Activated T-cell treated with anti-CD3 and anti-CD28 coated beads, Interleukin-2, amount 50 U/mL, for 72 hours (primary cell): Measurements from ENCODE around the gene POLR2J3. TPM values are rescaled to one million over a fixed set of nuclear protein-coding genes. Genes with fewer than 3 reads are reported as not detected.
"Not testable (repeated sequence)": the region's sequence is repeated elsewhere in the genome, so short reads cannot be mapped to it uniquely, and the experiment has no call there.

ENCODE experiments used
- ATAC-seq, 2 donors: fragments of 150-1000 bp; cut with Tn5 transposase; replicated peaks in 1 of 2; 2 replicates each; pipeline ENCODE4 v1.10.0; 2021; ENCODE audit warnings: moderate library complexity in 2 of 2, mild to moderate bottlenecking in 1 of 2
- DNase-seq, 2 donors: peaks; one replicate each; pipeline ENCODE4 v3.0.0; 2021 to 2022; ENCODE audit warnings: mixed read lengths in 1 of 2
- H3K27ac Mint-ChIP-seq: one replicate; pipeline ENCODE4 v1.8.0; 2022; ENCODE audit warnings: mild to moderate bottlenecking, moderate library complexity, mixed read lengths
- H3K27me3 Mint-ChIP-seq: one replicate; pipeline ENCODE4 v1.8.0; 2022; ENCODE audit warnings: low read depth, mixed read lengths
- H3K36me3 Mint-ChIP-seq, 2 donors: one replicate each; pipeline ENCODE4 v1.8.0; 2022; ENCODE audit warnings: mixed read lengths in 2 of 2, mild to moderate bottlenecking in 1 of 2; ENCODE audit not compliant: insufficient read depth in 2 of 2
- H3K4me1 Mint-ChIP-seq: one replicate; pipeline ENCODE4 v1.8.0; 2022; ENCODE audit warnings: low read depth, mixed read lengths
- H3K4me3 Mint-ChIP-seq, 2 donors: one replicate each; pipeline ENCODE4 v1.8.0; 2022; ENCODE audit warnings: mild to moderate bottlenecking in 2 of 2, mixed read lengths in 2 of 2, moderate library complexity in 2 of 2
- H3K9me3 Mint-ChIP-seq, 2 donors: one replicate each; pipeline ENCODE4 v1.8.0; 2022; ENCODE audit warnings: mixed read lengths in 2 of 2
- total RNA-seq, 2 donors: library from RNA; stranded (reverse); gene quantifications; one replicate each; pipeline ENCODE4 v1.2.3, GENCODE V29; 2022

Gene POLR2J3
- total RNA-seq, 2 donors from 2014 or later = 37.5 to 67.1 TPM

DNA sequence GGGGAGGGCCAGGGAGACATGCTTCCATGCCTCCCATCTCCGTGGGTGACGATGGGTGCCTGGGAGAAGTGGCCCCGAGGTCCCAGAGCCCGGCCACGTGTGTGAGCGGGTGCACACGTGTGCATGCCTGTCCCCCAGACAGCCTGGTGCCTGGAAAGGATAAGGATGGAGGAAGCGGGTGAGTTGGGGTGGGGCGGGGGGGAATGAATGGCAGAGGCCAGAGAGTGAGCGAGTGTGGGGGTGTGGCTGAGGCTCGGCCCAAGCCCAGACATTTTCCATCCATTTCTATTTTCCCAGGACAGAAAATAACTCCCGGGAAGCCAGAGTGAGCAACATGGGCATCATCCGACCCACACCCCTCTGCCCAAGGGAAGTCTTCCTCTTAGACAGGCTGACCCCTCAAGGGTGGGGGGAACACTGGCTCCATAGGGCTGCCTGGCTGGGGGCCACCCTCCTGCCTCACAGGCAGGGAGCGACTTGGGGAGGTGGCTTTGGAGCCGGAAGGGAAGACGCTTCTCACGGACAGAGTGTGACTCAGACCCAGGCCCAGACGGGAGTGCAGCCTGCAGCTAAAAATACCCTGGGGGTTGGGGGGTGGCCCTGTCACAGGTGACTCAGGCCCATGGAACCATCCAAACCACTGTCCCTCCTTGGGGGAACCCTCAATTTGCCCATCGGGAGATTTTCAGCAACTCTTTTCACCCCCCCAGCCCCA is 32.2 kb upstream of the POLR2J3 start:
- H3K36me3 Mint-ChIP-seq, H3K27ac Mint-ChIP-seq, H3K4me1 Mint-ChIP-seq, H3K4me3 Mint-ChIP-seq, H3K27me3 Mint-ChIP-seq, ATAC-seq, H3K9me3 Mint-ChIP-seq, DNase-seq: not testable (repeated sequence)

GRCh38 chr7:102602317-102602716 is 29.9 kb upstream of the POLR2J3 start:
- not testable (repeated sequence) for H3K27me3 Mint-ChIP-seq, DNase-seq, H3K9me3 Mint-ChIP-seq, H3K4me3 Mint-ChIP-seq, H3K4me1 Mint-ChIP-seq, H3K27ac Mint-ChIP-seq, H3K36me3 Mint-ChIP-seq
- peak in 1 of 2 donors; percentile 23 for ATAC-seq

- DNase-seq, H3K4me1 Mint-ChIP-seq, H3K36me3 Mint-ChIP-seq, H3K27me3 Mint-ChIP-seq, H3K4me3 Mint-ChIP-seq, H3K9me3 Mint-ChIP-seq, ATAC-seq, H3K27ac Mint-ChIP-seq: not testable (repeated sequence)
Measured at GRCh38 chr7:102599699-102600098, 27.3 kb upstream of the POLR2J3 start.

- not testable (repeated sequence) for H3K4me3 Mint-ChIP-seq, H3K27me3 Mint-ChIP-seq, H3K9me3 Mint-ChIP-seq, H3K4me1 Mint-ChIP-seq, H3K27ac Mint-ChIP-seq, H3K36me3 Mint-ChIP-seq, ATAC-seq, DNase-seq
Measured at GRCh38 chr7:102596036-102596435, 23.7 kb upstream of the POLR2J3 start.

DNA sequence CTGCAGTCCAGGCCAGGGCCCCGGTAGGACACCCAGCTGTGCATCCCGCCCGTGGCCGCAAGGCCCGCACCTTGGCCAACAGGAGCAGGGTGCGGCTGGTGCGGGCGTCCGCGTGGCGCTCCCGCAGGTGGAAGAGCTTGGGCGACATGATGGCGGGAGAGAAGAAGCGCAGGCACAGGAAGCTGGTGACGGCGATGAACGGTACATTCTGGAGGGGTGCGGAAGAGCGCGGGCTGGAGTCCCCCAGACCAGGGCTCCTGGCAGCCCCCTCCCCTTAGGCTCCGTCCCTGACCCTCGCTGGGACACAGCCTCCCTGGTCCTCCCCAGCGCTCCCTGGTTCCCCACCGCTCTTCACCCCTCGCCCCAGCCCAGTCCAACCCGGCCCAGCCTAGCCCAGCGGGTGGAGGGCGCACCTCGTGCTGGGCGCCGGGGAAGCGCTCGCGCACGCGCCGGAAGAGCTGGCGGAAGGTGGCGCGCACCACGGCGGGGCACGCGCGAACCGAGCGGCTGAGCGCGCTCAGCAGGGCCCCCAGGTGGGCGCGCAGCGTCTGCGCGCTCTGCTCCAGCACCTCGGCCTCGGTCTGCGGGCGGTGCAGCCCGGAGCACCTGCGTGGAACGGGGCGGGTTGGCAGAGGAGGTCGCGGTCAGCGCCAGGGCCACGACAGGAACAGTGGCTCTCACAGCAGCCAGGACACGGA is 21.4 kb upstream of the POLR2J3 start:
- H3K4me1 Mint-ChIP-seq, H3K36me3 Mint-ChIP-seq, H3K4me3 Mint-ChIP-seq, H3K27me3 Mint-ChIP-seq, DNase-seq, H3K27ac Mint-ChIP-seq, H3K9me3 Mint-ChIP-seq: not testable (repeated sequence)
- ATAC-seq = peak; percentile 69 to 76

DNA sequence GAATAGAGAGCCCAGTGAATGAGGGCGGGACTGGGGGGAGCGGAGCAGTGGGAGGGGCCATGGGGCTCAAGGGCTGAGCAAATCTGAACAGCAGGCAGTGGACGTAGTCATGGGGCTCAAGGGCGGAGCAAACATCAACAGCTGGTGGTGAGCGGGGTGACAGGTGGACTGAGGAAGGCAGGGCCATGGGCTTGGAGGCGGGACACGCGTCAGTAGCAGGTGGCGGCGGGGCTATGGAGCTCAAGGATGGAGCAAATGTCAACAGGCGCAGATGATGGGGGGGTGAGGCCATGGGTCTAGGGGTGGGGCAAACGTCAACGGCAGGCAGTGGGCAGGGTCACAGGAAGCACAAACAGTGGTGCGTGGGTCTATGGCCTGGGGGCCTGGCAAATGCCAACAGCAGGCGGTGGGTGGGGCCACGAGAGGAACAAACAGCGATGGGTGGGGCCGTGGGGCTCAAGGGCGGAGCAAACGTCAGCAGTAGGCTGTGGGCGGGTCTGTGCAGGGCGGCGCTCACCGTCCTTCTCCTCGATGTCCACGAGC is 20.2 kb upstream of the POLR2J3 start:
- H3K4me3 Mint-ChIP-seq, DNase-seq, H3K27me3 Mint-ChIP-seq: not testable (repeated sequence)

DNA sequence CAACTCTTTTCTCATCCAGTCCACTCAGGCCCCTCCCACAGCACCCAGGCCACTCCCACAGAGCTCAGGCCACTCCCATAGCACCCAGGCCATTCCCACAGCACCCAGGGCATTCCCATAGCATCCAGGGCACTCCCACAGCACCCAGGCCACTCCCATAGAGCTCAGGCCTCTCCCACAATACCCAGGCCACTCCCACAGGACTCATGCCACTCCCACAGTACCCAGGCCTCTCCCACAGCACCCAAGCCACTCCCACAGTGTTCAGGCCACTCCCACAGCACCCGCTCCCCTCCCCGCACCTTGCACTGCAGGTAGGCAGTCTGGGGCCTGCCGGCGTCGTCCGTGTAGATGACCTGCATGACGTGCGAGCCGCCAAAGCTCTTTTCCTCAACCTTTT is 17.5 kb upstream of the POLR2J3 start:
- not testable (repeated sequence) for H3K4me3 Mint-ChIP-seq, H3K27ac Mint-ChIP-seq, H3K4me1 Mint-ChIP-seq, H3K27me3 Mint-ChIP-seq, H3K36me3 Mint-ChIP-seq, DNase-seq, H3K9me3 Mint-ChIP-seq
- ATAC-seq = peak; percentile 58 to 65

More for the DNA sequence above, 20.2 kb upstream of the POLR2J3 start:
- H3K4me1 Mint-ChIP-seq, H3K36me3 Mint-ChIP-seq, H3K27ac Mint-ChIP-seq, H3K9me3 Mint-ChIP-seq: not testable (repeated sequence)
- ATAC-seq = peak; percentile 65 to 72

DNA sequence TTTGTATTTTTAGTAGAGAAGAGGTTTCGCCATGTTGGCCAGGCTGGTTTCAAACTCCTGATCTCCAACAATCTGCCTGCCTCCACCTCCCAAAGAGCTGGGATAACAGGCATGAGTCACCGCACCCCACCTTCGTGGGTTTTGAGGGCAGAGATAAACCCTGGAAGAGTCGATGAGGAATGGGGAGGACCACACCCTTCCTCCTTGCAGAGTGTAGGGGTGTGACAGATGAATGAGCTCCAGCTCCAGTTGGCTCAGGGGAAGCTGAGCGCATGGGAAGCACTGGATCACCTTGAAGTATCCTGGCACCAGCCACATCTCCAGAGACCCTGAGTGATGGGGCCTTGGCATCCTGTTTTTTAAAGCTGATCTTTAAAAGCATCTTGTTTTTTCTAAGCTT is 11.1 kb upstream of the POLR2J3 start:
- H3K4me1 Mint-ChIP-seq, H3K36me3 Mint-ChIP-seq, H3K27ac Mint-ChIP-seq, H3K4me3 Mint-ChIP-seq, H3K9me3 Mint-ChIP-seq, ATAC-seq, DNase-seq, H3K27me3 Mint-ChIP-seq: not testable (repeated sequence)

DNA sequence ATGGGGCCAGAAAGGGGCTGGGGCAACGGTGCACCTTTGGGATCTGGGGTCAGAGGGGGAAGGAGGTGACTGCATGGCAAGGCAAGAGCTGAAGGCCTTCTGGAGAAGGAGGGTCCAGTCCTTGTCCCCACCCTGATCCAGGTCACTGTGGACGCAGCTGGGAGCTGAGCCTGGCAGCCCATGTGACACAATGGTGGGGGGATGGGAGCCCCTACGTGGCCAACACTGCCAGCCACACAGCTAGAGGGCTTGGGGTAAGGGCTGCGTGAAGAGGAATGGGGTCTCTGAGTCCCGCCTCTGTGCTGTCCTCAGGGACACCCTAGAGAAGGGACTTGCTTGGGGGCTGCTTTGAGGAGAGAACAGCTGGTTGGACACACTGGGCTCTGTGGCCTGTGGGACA is 9.3 kb upstream of the POLR2J3 start:
- not testable (repeated sequence) for H3K4me1 Mint-ChIP-seq, H3K4me3 Mint-ChIP-seq, H3K27ac Mint-ChIP-seq, H3K27me3 Mint-ChIP-seq, H3K36me3 Mint-ChIP-seq, H3K9me3 Mint-ChIP-seq, DNase-seq, ATAC-seq

GRCh38 chr7:102578486-102578885 is 6.1 kb upstream of the POLR2J3 start:
- H3K4me3 Mint-ChIP-seq, H3K27me3 Mint-ChIP-seq, H3K36me3 Mint-ChIP-seq, H3K4me1 Mint-ChIP-seq, H3K27ac Mint-ChIP-seq, ATAC-seq, DNase-seq, H3K9me3 Mint-ChIP-seq: not testable (repeated sequence)

GRCh38 chr7:102577315-102578240 is 5.2 kb upstream of the POLR2J3 start:
- H3K4me3 Mint-ChIP-seq, H3K9me3 Mint-ChIP-seq, H3K36me3 Mint-ChIP-seq, H3K27me3 Mint-ChIP-seq, H3K27ac Mint-ChIP-seq, H3K4me1 Mint-ChIP-seq, ATAC-seq, DNase-seq: not testable (repeated sequence)

DNA sequence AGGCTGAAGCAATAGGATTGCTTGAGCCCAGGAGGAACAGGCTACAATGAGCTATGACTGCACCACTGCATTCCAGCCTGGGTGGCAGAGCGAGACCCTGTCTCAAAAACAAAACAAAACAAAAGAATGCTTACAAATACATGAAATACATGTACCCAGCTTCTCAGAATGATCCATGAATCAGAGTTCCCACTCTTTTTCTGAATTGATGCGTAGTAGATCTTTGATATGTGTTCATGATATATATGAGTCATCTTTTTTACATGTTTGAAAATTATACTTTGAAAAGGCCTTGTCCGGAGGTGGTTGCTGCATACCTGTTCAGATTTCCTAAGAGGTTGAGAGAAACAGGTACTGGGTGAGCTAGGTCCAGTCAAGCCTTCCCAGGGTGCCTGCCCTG is 4.0 kb upstream of the POLR2J3 start:
- not testable (repeated sequence) for DNase-seq, H3K27me3 Mint-ChIP-seq, H3K4me1 Mint-ChIP-seq, H3K9me3 Mint-ChIP-seq, H3K36me3 Mint-ChIP-seq
- ATAC-seq = peak; percentile 38 to 48
- Mint-ChIP-seq H3K27ac (peak overlapping the region; percentile 72), H3K4me3 (peak overlapping the region in 1 of 2 donors; percentile 55)

GRCh38 chr7:102574607-102575006 is 2.2 kb upstream of the POLR2J3 start:
- H3K27ac Mint-ChIP-seq, H3K36me3 Mint-ChIP-seq, DNase-seq, ATAC-seq, H3K4me1 Mint-ChIP-seq, H3K27me3 Mint-ChIP-seq, H3K9me3 Mint-ChIP-seq, H3K4me3 Mint-ChIP-seq: not testable (repeated sequence)
